SK-N-MC (cell line): Measurements from ENCODE around the gene TMEFF2.

Source experiments
- EZH2 ChIP-seq: fragments of 200-600 bp; sonication (generic); IDR thresholded peaks from one replicate; pipeline ENCODE4 v1.6.1; 2017; ENCODE audit warnings: antibody characterized with exemption
- FOXP2 ChIP-seq: optimal IDR thresholded peaks from 2 replicates; pipeline ENCODE3; 2011; ENCODE audit warnings: mild to moderate bottlenecking, moderate library complexity; ENCODE audit not compliant: insufficient read depth; ENCODE audit errors: extremely low read length, control extremely low read depth
- POLR2AphosphoS5 ChIP-seq: IDR thresholded peaks from 2 replicates; pipeline ENCODE4 v1.6.1; 2012; ENCODE audit warnings: mild to moderate bottlenecking, low read depth, low read length, borderline replicate concordance

- TF ChIP-seq POLR2AphosphoS5 (no peak), EZH2 (no peak), FOXP2 (no peak)
These were observed 68.3 kb downstream of the TMEFF2 start for GRCh38 chr2:192126426-192126825.
